HepG2 (cell line): ENCODE measurements around the gene CCNB1. TPM values are rescaled to one million over a fixed set of nuclear protein-coding genes. Genes with fewer than 3 reads are reported as not detected.
A peak's percentile ranks its signal among the peaks of the same experiment; 100 is the strongest.

Experiments
- ATF6 ChIP-seq: sonication (generic); formaldehyde crosslinking; conservative IDR thresholded peaks from 2 replicates; pipeline ENCODE4 v1.4.0; 2020; ENCODE audit warnings: missing genetic modification reagents
- CCDC6 ChIP-seq: sonication (generic); formaldehyde crosslinking; IDR thresholded peaks from 2 replicates; pipeline ENCODE4 v1.8.1; 2022; ENCODE audit warnings: mild to moderate bottlenecking, missing genetic modification reagents, moderate library complexity
- FLYWCH1 ChIP-seq: sonication (generic); formaldehyde crosslinking; IDR thresholded peaks from 2 replicates; pipeline ENCODE4 v1.8.1; 2023; ENCODE audit warnings: mild to moderate bottlenecking, missing genetic modification reagents
- KAT8 ChIP-seq: IDR thresholded peaks from 2 replicates; pipeline ENCODE4 v1.6.1; 2016; ENCODE audit warnings: missing genetic modification reagents, missing compliant biosample characterization
- KMT2A ChIP-seq: sonication (generic); formaldehyde crosslinking; IDR thresholded peaks from 2 replicates; pipeline ENCODE4 v1.4.0; 2020; ENCODE audit warnings: missing genetic modification reagents
- MED1 ChIP-seq: sonication (generic); formaldehyde crosslinking; IDR thresholded peaks from 2 replicates; pipeline ENCODE4 v1.4.0; 2020; ENCODE audit warnings: missing genetic modification reagents
- MLLT10 ChIP-seq: sonication (generic); formaldehyde crosslinking; IDR thresholded peaks from 2 replicates; pipeline ENCODE4 v1.4.0; 2020; ENCODE audit warnings: missing genetic modification reagents
- PITX1 ChIP-seq: sonication (generic); formaldehyde crosslinking; IDR thresholded peaks from 2 replicates; pipeline ENCODE4 v1.5.1; 2020; ENCODE audit warnings: mild to moderate bottlenecking, missing genetic modification reagents
- RFXANK ChIP-seq: IDR thresholded peaks from 2 replicates; pipeline ENCODE4 v1.6.1; 2016
- RNF2 ChIP-seq: fragments of 450-650 bp; conservative IDR thresholded peaks from 2 replicates; pipeline ENCODE4 v1.6.1; 2016; ENCODE audit warnings: low read depth
- SCMH1 ChIP-seq: sonication (generic); formaldehyde crosslinking; IDR thresholded peaks from 2 replicates; pipeline ENCODE4 v1.9.0; 2021; ENCODE audit warnings: missing genetic modification reagents, mild to moderate bottlenecking, borderline replicate concordance
- SIN3A ChIP-seq: IDR thresholded peaks from 2 replicates; pipeline ENCODE4 v1.6.1; 2011; ENCODE audit warnings: low read depth, mild to moderate bottlenecking, control low read depth, low read length, borderline replicate concordance
- SRSF9 ChIP-seq: fragments of 200-400 bp; formaldehyde crosslinking; IDR thresholded peaks from 2 replicates; pipeline ENCODE4 v1.6.1; 2018; ENCODE audit warnings: borderline replicate concordance, mild to moderate bottlenecking, low read depth, low read length; ENCODE audit not compliant: insufficient read depth, poor library complexity, severe bottlenecking
- TMF1 ChIP-seq: sonication (generic); formaldehyde crosslinking; IDR thresholded peaks from 2 replicates; pipeline ENCODE4 v1.8.1; 2022; ENCODE audit warnings: low read depth, missing genetic modification reagents
- ZEB1 ChIP-seq: IDR thresholded peaks from 2 replicates; pipeline ENCODE4 v1.6.1; 2012; ENCODE audit warnings: mild to moderate bottlenecking, low read depth, inconsistent platforms; ENCODE audit not compliant: insufficient replicate concordance
- ZFAT ChIP-seq: sonication (generic); formaldehyde crosslinking; conservative IDR thresholded peaks from 2 replicates; pipeline ENCODE4 v1.8.1; 2023; ENCODE audit warnings: missing genetic modification reagents, inconsistent platforms
- ZNF12 ChIP-seq: sonication (generic); formaldehyde crosslinking; IDR thresholded peaks from 2 replicates; pipeline ENCODE4 v1.5.0; 2020; ENCODE audit warnings: missing genetic modification reagents
- ZNF143 ChIP-seq: sonication (generic); formaldehyde crosslinking; IDR thresholded peaks from 2 replicates; pipeline ENCODE4 v1.4.0; 2020; ENCODE audit warnings: missing genetic modification reagents
- ZNF207 ChIP-seq: fragments of 450-650 bp; IDR thresholded peaks from 2 replicates; pipeline ENCODE4 v1.6.1; 2016; ENCODE audit warnings: antibody characterized with exemption, borderline replicate concordance
- ZNF510 ChIP-seq: sonication (generic); formaldehyde crosslinking; IDR thresholded peaks from 2 replicates; pipeline ENCODE4 v1.4.0; 2020; ENCODE audit warnings: low read depth, mild to moderate bottlenecking, missing genetic modification reagents
- ZNF530 ChIP-seq: sonication (generic); formaldehyde crosslinking; IDR thresholded peaks from 2 replicates; pipeline ENCODE4 v1.5.0; 2020; ENCODE audit warnings: low read depth, mild to moderate bottlenecking, missing genetic modification reagents
- ZNF607 ChIP-seq: sonication (generic); formaldehyde crosslinking; IDR thresholded peaks from 2 replicates; pipeline ENCODE4 v1.5.1; 2020; ENCODE audit warnings: missing genetic modification reagents, mild to moderate bottlenecking, borderline replicate concordance
- ZNF746 ChIP-seq: sonication (generic); formaldehyde crosslinking; IDR thresholded peaks from 2 replicates; pipeline ENCODE4 v1.8.0; 2022; ENCODE audit warnings: mild to moderate bottlenecking, missing genetic modification reagents
- ZNF780A ChIP-seq: sonication (generic); formaldehyde crosslinking; IDR thresholded peaks from 2 replicates; pipeline ENCODE4 v1.8.0; 2022; ENCODE audit warnings: mild to moderate bottlenecking, missing genetic modification reagents, moderate library complexity
- ZSCAN21 ChIP-seq: sonication (generic); formaldehyde crosslinking; IDR thresholded peaks from 2 replicates; pipeline ENCODE4 v1.8.0; 2022; ENCODE audit warnings: mild to moderate bottlenecking, missing genetic modification reagents, moderate library complexity, borderline replicate concordance
- ZSCAN31 ChIP-seq: sonication (generic); formaldehyde crosslinking; IDR thresholded peaks from 2 replicates; pipeline ENCODE4 v1.5.0; 2020; ENCODE audit warnings: low read depth, mild to moderate bottlenecking, missing genetic modification reagents
- polyA plus RNA-seq, 8 experiments: library from polyadenylated mRNA; depleted of rRNA in 3 of 8; stranded (reverse) in 7 of 8; unstranded in 1 of 8; fragments of >200 nt; fragmentation: Illumina TruSeq in 4 of 8; extraction: Trizol in 4 of 8; gene quantifications; 2 replicates each; pipeline versions ENCODE4 v1.2.1 to v1.2.3, GENCODE V29; 2011 to 2016; ENCODE audit warnings: low read depth in 4 of 8, missing spikeins in 1 of 8, mixed read lengths in 1 of 8; ENCODE audit not compliant: insufficient read depth in 1 of 8
- total RNA-seq, 5 experiments: library from RNA; depleted of rRNA; stranded (reverse); fragments of >200 nt; fragmentation: Illumina TruSeq; extraction: Trizol; gene quantifications; 2 replicates each; pipeline ENCODE4 v1.2.3, GENCODE V29; 2016; ENCODE audit warnings: low read depth in 1 of 5
- TF ChIP-seq, protein P1 (sequence below): sonication (generic); formaldehyde crosslinking; IDR thresholded peaks from 2 replicates; pipeline ENCODE4 v1.9.0; 2021; ENCODE audit warnings: missing genetic modification reagents, borderline replicate concordance

Gene CCNB1
- total and polyA plus RNA-seq, 2 of the 13 experiments (the other 11 are each of a cell fraction or from before 2014, with no cell fraction given) = 82.3 to 316 TPM

DNA sequence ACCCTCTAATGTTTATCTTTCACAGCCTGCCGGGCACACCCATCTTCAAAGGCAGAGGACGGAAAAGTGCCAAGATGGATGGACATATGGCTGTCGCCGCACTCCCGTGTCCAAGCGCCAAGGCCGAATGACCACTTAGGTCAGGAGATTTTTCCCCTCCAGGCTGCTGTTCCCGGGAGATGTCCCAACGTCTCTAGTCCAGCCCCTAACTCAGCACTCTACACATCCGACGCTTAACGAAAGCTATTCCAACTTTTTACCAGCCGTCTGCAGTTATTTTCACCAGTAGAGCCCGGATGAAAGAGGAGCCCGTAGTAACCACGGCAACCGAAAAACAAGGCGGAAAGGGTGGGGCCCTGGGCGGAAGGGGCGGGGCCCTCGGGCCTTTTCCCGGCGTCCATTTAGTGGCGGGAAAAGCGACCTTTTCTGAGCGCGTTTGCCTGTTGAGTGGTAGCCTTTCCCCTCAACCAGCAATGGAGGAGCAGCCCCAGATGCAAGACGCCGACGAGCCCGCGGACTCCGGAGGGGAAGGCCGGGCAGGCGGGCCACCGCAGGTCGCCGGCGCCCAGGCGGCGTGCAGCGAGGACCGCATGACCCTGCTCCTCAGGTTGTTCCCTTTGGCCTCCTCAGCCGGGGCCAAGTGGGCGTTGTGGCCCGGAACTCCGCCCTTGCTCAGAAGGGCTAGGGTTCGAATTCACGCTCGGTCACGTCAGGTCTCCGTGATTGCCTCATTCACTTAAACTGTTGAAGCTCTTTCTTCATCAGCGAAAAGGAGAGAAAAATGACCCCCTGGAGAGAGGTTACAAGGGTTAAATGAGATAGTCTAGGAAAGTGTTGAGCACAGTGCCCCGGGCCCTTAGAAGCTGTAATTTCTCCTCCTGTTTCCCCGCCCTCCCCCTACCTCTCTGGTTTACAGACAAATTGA lies 22.5 kb downstream of the CCNB1 start, which contains the start of gene CENPH (continued):
- TF ChIP-seq, protein P1, sequence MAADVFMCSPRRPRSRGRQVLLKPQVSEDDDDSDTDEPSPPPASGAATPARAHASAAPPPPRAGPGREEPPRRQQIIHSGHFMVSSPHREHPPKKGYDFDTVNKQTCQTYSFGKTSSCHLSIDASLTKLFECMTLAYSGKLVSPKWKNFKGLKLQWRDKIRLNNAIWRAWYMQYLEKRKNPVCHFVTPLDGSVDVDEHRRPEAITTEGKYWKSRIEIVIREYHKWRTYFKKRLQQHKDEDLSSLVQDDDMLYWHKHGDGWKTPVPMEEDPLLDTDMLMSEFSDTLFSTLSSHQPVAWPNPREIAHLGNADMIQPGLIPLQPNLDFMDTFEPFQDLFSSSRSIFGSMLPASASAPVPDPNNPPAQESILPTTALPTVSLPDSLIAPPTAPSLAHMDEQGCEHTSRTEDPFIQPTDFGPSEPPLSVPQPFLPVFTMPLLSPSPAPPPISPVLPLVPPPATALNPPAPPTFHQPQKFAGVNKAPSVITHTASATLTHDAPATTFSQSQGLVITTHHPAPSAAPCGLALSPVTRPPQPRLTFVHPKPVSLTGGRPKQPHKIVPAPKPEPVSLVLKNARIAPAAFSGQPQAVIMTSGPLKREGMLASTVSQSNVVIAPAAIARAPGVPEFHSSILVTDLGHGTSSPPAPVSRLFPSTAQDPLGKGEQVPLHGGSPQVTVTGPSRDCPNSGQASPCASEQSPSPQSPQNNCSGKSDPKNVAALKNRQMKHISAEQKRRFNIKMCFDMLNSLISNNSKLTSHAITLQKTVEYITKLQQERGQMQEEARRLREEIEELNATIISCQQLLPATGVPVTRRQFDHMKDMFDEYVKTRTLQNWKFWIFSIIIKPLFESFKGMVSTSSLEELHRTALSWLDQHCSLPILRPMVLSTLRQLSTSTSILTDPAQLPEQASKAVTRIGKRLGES (CRISPR knock-in tag) = no peak
- TF ChIP-seq ZFAT (CRISPR knock-in tag) (no peak), FLYWCH1 (CRISPR knock-in tag) (no peak), RFXANK (CRISPR knock-in tag) (no peak), KAT8 (CRISPR knock-in tag) (peak; percentile 93), MLLT10 (no peak), ATF6 (CRISPR knock-in tag) (no peak), ZNF530 (CRISPR knock-in tag) (no peak), SIN3A (peak; percentile 82; the same call in 1 of the 2 replicates), ZNF780A (CRISPR knock-in tag) (no peak), ZNF607 (CRISPR knock-in tag) (no peak; the same call in 1 of the 2 replicates), ZSCAN21 (CRISPR knock-in tag) (peak; percentile 66; the same call in 1 of the 2 replicates), TMF1 (CRISPR knock-in tag) (peak; percentile 81), SRSF9 (no peak), ZNF12 (peak; percentile 44; the same call in 1 of the 2 replicates), MED1 (CRISPR knock-in tag) (peak; percentile 62), PITX1 (CRISPR knock-in tag) (no peak), SCMH1 (CRISPR knock-in tag) (no peak), CCDC6 (CRISPR knock-in tag) (no peak), ZEB1 (no peak), ZSCAN31 (CRISPR knock-in tag) (peak; percentile 39; the same call in 1 of the 2 replicates), KMT2A (CRISPR knock-in tag) (peak; percentile 66; the same call in 1 of the 2 replicates), ZNF207 (no peak), ZNF746 (CRISPR knock-in tag) (no peak), RNF2 (no peak; the same call in 1 of the 2 replicates), ZNF143 (CRISPR knock-in tag) (peak; percentile 89), ZNF510 (CRISPR knock-in tag) (no peak; the same call in 1 of the 2 replicates)
